Stomach (tissue), 9 donors: ENCODE results near the gene ATF7. TPM values are rescaled to one million over a fixed set of nuclear protein-coding genes. Genes with fewer than 3 reads are reported as not detected.
A peak's percentile ranks its signal among the peaks of the same experiment; 100 is the strongest.

Experiments used
- DNase-seq, 2 donors: peaks; one replicate each; pipeline versions ENCODE4 v3.0.0 to v3.0.0-alpha.2; 2013 to 2019
- H3K27ac ChIP-seq, 5 donors: fragments of 200-600 bp in 4 of 5; sonication (generic) in 4 of 5; one replicate each; pipeline ENCODE4 v1.5.1; 2013 to 2019; ENCODE audit warnings: mild to moderate bottlenecking in 1 of 5, moderate library complexity in 1 of 5
- H3K27me3 ChIP-seq, 3 donors: fragments of 200-600 bp; sonication (generic); one replicate each; pipeline ENCODE4 v1.5.1; 2017 to 2019; ENCODE audit warnings: mixed run types in 1 of 3
- H3K36me3 ChIP-seq, 4 donors: fragments of 200-600 bp; sonication (generic); 1 replicate in 3 of 4; 2 replicates in 1 of 4; pipeline ENCODE4 v1.5.1; 2016 to 2019
- H3K4me1 ChIP-seq, 4 donors: fragments of 200-600 bp; sonication (generic); one replicate each; pipeline ENCODE4 v1.5.1; 2016 to 2019
- H3K4me3 ChIP-seq, 4 donors: fragments of 200-600 bp; sonication (generic) in 3 of 4; one replicate each; pipeline ENCODE4 v1.5.1; 2016 to 2019; ENCODE audit warnings: mild to moderate bottlenecking in 1 of 4
- H3K9me3 ChIP-seq, 4 donors: fragments of 200-600 bp; sonication (generic); one replicate each; pipeline ENCODE4 v1.5.1; 2016 to 2019
- CTCF ChIP-seq, 7 experiments: fragments of 450-650 bp in 4 of 7; fragments of 200-600 bp in 3 of 7; sonication (generic) in 3 of 7; IDR thresholded peaks; one replicate each; pipeline ENCODE4 v1.5.1; 2016 to 2019; ENCODE audit warnings: antibody characterized with exemption in 7 of 7, control low read depth in 2 of 7, mild to moderate bottlenecking in 1 of 7
- EP300 ChIP-seq: sonication (generic); formaldehyde crosslinking; IDR thresholded peaks from one replicate; pipeline ENCODE4 v1.6.1; 2017; ENCODE audit warnings: antibody characterized with exemption
- POLR2A ChIP-seq, 4 donors: fragments of 450-650 bp; IDR thresholded peaks; one replicate each; pipeline ENCODE4 v1.6.1; 2016; ENCODE audit warnings: antibody characterized with exemption in 4 of 4, control low read depth in 2 of 4, mild to moderate bottlenecking in 1 of 4, moderate library complexity in 1 of 4
- POLR2AphosphoS5 ChIP-seq, 3 donors: sonication (generic); formaldehyde crosslinking; IDR thresholded peaks; one replicate each; pipeline ENCODE4 v1.6.1; 2016; ENCODE audit warnings: antibody characterized with exemption in 3 of 3
- WGBS, 5 donors: extraction: QIAGEN DNeasy Blood & Tissue Kit in 3 of 5; methylation state at CpG; one replicate each; pipeline versions ENCODE4 v1.1.5 to v1.1.7; 2013 to 2018; 5-methylcytosine and 5-hydroxymethylcytosine counted together
- intact Hi-C: fragments of 100-400 bp; cut with DNase I; formaldehyde crosslinking; loops from one replicate; pipeline ENCODE4 v1.15.1; 2023; ENCODE audit warnings: low total_unique reads
- polyA plus RNA-seq, 3 donors: library from polyadenylated mRNA; stranded (reverse); fragments of 200-250 nt; gene quantifications; one replicate each; pipeline ENCODE4 v1.2.3, GENCODE V29; 2013
- total RNA-seq, 5 donors: library from RNA; depleted of rRNA; stranded (reverse); fragments of >200 nt; gene quantifications; one replicate each; pipeline versions ENCODE4 v1.1.0 to v1.2.3, GENCODE V29; 2014 to 2016
- donor health status: healthy with polysubstance abuse.
- donor health status: Bipolar disorder and iron deficiency.
- donor health status: healthy.

Gene ATF7
- total and polyA plus RNA-seq, 8 donors = 9.0 to 93.4 (median 16.3) TPM

GRCh38 chr12:53507603-53507885, 118.6 kb downstream of the ATF7 start:
- no peaks in the 10 kb centered on the region for H3K9me3 ChIP-seq
- peaks cover 3 to 20% (median 19%) of the 10 kb centered on the region in 4 donors for H3K4me1 ChIP-seq
- WGBS, 5 donors = 85 to 91% (median 88%) methylated on average over 4 of the region's 4 CpGs
- no peak overlapping the region for H3K4me3 ChIP-seq
- intact Hi-C loops = no loop called here
- no peak for DNase-seq
- no peak overlapping the region for H3K27ac ChIP-seq
- H3K36me3 ChIP-seq = peaks cover 22 to 75% (median 71%) of the 10 kb centered on the region in 4 donors
- TF ChIP-seq POLR2A (IDR thresholded peaks at IDR 0.05) (no peak), CTCF (IDR thresholded peaks at IDR 0.05) (no peak), POLR2AphosphoS5 (IDR thresholded peaks at IDR 0.05) (no peak), EP300 (no peak)
- H3K27me3 ChIP-seq = no peaks in the 10 kb centered on the region

- Histone ChIP-seq H3K4me3 (no peak within 1 kb of the TSS), H3K4me1 (peaks cover 8 to 25% (median 24%) of the 10 kb centered on the region in 4 donors), H3K36me3 (peaks cover 18 to 70% (median 66%) of the 10 kb centered on the region in 4 donors), H3K27me3 (no peaks in the 10 kb centered on the region), H3K27ac (peak within 1 kb of the TSS in 2 of 5 donors; percentile 46 to 60), H3K9me3 (no peaks in the 10 kb centered on the region)
- TF ChIP-seq CTCF (IDR thresholded peaks at IDR 0.05) = no peak
- no peak for TF ChIP-seq POLR2A (IDR thresholded peaks at IDR 0.05)
- no peak for TF ChIP-seq POLR2AphosphoS5 (IDR thresholded peaks at IDR 0.05)
- TF ChIP-seq EP300 = no peak
- WGBS, 5 donors = 84 to 92% (median 91%) methylated on average over 9 of the region's 9 CpGs
- DNase-seq = peak in 1 of 2 donors; percentile 5
- intact Hi-C loops = no loop called here
Observed at GRCh38 chr12:53506881-53507602, 119.1 kb downstream of the ATF7 start, which contains the start of gene NPFF. TSS of gene NPFF (minus strand) at chr12:53507484. CDS start at chr12:53507474, 10 bp downstream.

- H3K36me3 ChIP-seq = peaks cover 14 to 64% (median 60%) of the 10 kb centered on the region in 4 donors
- H3K9me3 ChIP-seq = no peaks in the 10 kb centered on the region
- intact Hi-C loops = no loop called here
- TF ChIP-seq POLR2AphosphoS5 (IDR thresholded peaks at IDR 0.05) = no peak
- TF ChIP-seq EP300 = no peak
- TF ChIP-seq POLR2A (IDR thresholded peaks at IDR 0.05) = no peak
- no peak for TF ChIP-seq CTCF (IDR thresholded peaks at IDR 0.05)
- DNase-seq = no peak
- peaks cover 15 to 31% (median 30%) of the 10 kb centered on the region in 4 donors for H3K4me1 ChIP-seq
- no peak overlapping the region for H3K4me3 ChIP-seq
- H3K27ac ChIP-seq = no peak overlapping the region
- H3K27me3 ChIP-seq = no peaks in the 10 kb centered on the region
- 25 to 37% (median 29%) methylated on average over 2 of the region's 2 CpGs for WGBS, 5 donors
Observed at GRCh38 chr12:53506450-53506785, 119.8 kb downstream of the ATF7 start.

- Histone ChIP-seq H3K4me3 (no peak overlapping the region), H3K27ac (no peak overlapping the region), H3K27me3 (no peaks in the 10 kb centered on the region), H3K36me3 (peaks cover 14 to 58% (median 54%) of the 10 kb centered on the region in 4 donors), H3K4me1 (peaks cover 15 to 35% (median 31%) of the 10 kb centered on the region in 4 donors), H3K9me3 (no peaks in the 10 kb centered on the region)
- intact Hi-C loops = no loop called here
- no peak for TF ChIP-seq POLR2AphosphoS5 (IDR thresholded peaks at IDR 0.05)
- TF ChIP-seq CTCF (IDR thresholded peaks at IDR 0.05) = no peak
- no peak for TF ChIP-seq POLR2A (IDR thresholded peaks at IDR 0.05)
- TF ChIP-seq EP300 = no peak
- WGBS, 5 donors = 74 to 84% (median 79%) methylated on average over 14 to 19 of the region's 19 CpGs
- peak in 1 of 2 donors; percentile 7 for DNase-seq
Observed at GRCh38 chr12:53505555-53506449, 120.4 kb downstream of the ATF7 start.
